Measurements from ENCODE around the gene FXYD3.
A peak's percentile ranks its signal among the peaks of the same experiment; 100 is the strongest.
"Not testable (repeated sequence)": the region's sequence is repeated elsewhere in the genome, so short reads cannot be mapped to it uniquely, and the experiment has no call there.

FXYD3 gene

GRCh38 chr19:35090160-35090505 lies 25.5 kb upstream of the FXYD3 start:
- Histone ChIP-seq H3K27me3 (ENCODE audit: control insufficient read depth, insufficient read depth, low read length) (peaks cover 10% of the 10 kb centered on the region), H3K9me3 (ENCODE audit: control insufficient read depth, low read length) (no peaks in the 10 kb centered on the region), H3K4me3 (ENCODE audit: low read length) (peak overlapping the region; percentile 51), H3K9ac (ENCODE audit: low read length) (peak overlapping the region; percentile 58), H3K36me3 (ENCODE audit: control insufficient read depth, insufficient read depth, low read length) (no peaks in the 10 kb centered on the region), H3K4me1 (ENCODE audit: control insufficient read depth, insufficient read depth, low read length) (peaks cover 50% of the 10 kb centered on the region)

DNA sequence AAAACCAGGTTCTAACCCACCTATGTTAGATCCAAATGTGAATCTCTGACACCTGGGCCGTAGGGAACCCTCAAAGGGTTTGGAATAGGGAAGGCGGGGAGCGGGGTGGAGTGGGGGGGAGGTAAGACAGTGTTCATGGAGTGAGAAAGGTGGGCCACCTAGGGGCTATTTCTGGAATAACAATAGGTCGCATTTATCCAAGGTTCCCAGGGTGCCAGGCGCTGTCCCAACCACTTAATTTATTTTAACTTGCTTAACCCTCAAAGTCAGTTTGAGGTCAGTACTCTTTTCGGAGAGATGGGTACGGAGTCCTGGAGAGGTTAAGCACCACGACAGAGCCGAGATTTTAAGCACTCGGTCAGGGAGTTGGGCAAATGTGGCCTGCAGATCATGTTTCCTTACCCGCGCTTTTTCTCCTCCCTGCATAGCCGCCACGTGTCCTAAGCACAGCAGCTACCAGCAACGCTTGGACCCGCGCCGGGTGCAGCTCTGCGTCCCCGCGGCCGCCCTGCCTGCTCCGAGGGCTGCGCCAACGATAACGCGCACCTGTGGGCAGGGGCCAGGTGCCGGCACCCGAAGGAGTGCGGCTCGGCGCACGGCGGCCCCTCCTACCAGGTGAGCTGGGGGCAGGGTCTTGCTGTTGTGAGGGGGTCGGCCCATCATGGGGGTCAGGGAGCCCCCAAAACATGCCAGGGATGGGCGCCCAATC lies 25.0 kb upstream of the FXYD3 start:
- Histone ChIP-seq H3K4me3 (ENCODE audit: low read length) (peak overlapping the region; percentile 51), H3K9me3 (ENCODE audit: control insufficient read depth, low read length) (no peaks in the 10 kb centered on the region), H3K4me1 (ENCODE audit: control insufficient read depth, insufficient read depth, low read length) (peaks cover 50% of the 10 kb centered on the region), H3K36me3 (ENCODE audit: control insufficient read depth, insufficient read depth, low read length) (no peaks in the 10 kb centered on the region), H3K27me3 (ENCODE audit: control insufficient read depth, insufficient read depth, low read length) (peaks cover 10% of the 10 kb centered on the region), H3K9ac (ENCODE audit: low read length) (peak overlapping the region; percentile 58)

DNA sequence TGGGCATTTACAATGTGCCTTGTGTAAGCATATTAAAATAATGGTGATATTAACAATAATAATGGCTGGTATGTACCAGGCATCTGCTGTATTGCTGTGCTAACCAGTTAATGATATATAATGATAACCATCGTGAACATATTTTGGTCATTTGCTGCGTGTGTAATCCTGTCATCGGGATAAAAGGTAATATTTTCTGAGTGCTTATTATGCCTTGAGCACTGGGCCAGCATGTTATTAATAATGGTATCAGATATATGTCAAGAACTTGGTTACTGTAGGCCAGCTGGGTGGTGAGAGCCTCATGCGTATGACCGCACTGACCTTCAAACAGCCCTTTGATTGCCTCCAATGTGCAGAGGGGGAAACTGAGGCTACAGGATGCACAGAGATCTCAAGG lies 22.2 kb upstream of the FXYD3 start:
- H3K9me3 ChIP-seq (ENCODE audit: control insufficient read depth, low read length), result no peaks in the 10 kb centered on the region
- H3K4me3 ChIP-seq (ENCODE audit: low read length), result no peak overlapping the region
- peaks cover 10% of the 10 kb centered on the region for H3K27me3 ChIP-seq (ENCODE audit: control insufficient read depth, insufficient read depth, low read length)
- H3K36me3 ChIP-seq (ENCODE audit: control insufficient read depth, insufficient read depth, low read length), result no peaks in the 10 kb centered on the region
- H3K9ac ChIP-seq (ENCODE audit: low read length), result no peak overlapping the region
- peaks cover 51% of the 10 kb centered on the region for H3K4me1 ChIP-seq (ENCODE audit: control insufficient read depth, insufficient read depth, low read length)

GRCh38 chr19:35093941-35094647 lies 21.5 kb upstream of the FXYD3 start:
- H3K4me3 ChIP-seq (ENCODE audit: low read length), result no peak overlapping the region
- H3K9ac ChIP-seq (ENCODE audit: low read length), result no peak overlapping the region
- H3K9me3 ChIP-seq (ENCODE audit: control insufficient read depth, low read length), result no peaks in the 10 kb centered on the region
- peaks cover 10% of the 10 kb centered on the region for H3K27me3 ChIP-seq (ENCODE audit: control insufficient read depth, insufficient read depth, low read length)
- H3K36me3 ChIP-seq (ENCODE audit: control insufficient read depth, insufficient read depth, low read length), result no peaks in the 10 kb centered on the region
- H3K4me1 ChIP-seq (ENCODE audit: control insufficient read depth, insufficient read depth, low read length), result peaks cover 57% of the 10 kb centered on the region

GRCh38 chr19:35094656-35095055 lies 21.0 kb upstream of the FXYD3 start:
- Histone ChIP-seq H3K4me3 (ENCODE audit: low read length) (no peak overlapping the region), H3K4me1 (ENCODE audit: control insufficient read depth, insufficient read depth, low read length) (peaks cover 52% of the 10 kb centered on the region), H3K27me3 (ENCODE audit: control insufficient read depth, insufficient read depth, low read length) (peaks cover 10% of the 10 kb centered on the region), H3K9me3 (ENCODE audit: control insufficient read depth, low read length) (no peaks in the 10 kb centered on the region), H3K36me3 (ENCODE audit: control insufficient read depth, insufficient read depth, low read length) (no peaks in the 10 kb centered on the region), H3K9ac (ENCODE audit: low read length) (no peak overlapping the region)

DNA sequence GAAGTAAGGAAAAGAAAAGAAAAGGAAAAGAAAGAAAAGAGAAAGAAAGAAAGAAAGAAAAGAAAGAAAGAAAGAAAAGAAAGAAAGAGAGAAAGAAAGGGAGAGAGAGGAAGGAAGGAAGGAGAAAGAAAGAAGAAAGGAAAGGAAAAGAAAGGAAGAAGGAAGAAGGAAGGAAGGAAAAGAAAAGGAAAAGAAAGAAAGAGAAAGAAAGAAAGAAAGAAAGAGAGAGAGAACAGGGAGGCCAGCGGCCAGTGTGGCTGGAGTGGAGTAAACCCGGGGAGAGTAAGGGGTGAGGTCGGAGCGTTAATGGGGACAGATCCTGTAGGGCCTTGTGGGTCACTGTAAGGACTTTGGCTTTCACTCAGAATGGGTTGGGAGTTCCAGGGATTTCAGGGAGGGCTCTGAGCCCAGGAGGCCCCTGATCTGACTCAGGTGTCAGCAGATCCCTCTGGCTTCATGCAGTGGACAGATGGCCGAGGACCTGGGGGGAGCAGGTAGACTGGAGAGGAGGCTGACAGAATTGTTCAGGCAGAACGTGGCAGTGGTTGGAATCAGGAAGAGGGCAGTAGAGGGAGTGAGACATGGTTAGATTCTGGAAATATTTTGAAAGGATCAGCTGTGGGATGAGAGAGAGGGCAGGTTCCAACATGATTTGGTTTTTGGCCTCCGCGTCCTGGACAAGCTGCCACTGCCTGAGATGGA lies 19.8 kb upstream of the FXYD3 start:
- Histone ChIP-seq H3K4me3 (ENCODE audit: low read length) (no peak overlapping the region), H3K36me3 (ENCODE audit: control insufficient read depth, insufficient read depth, low read length) (no peaks in the 10 kb centered on the region), H3K9me3 (ENCODE audit: control insufficient read depth, low read length) (no peaks in the 10 kb centered on the region), H3K4me1 (ENCODE audit: control insufficient read depth, insufficient read depth, low read length) (peaks cover 40% of the 10 kb centered on the region), H3K9ac (ENCODE audit: low read length) (no peak overlapping the region), H3K27me3 (ENCODE audit: control insufficient read depth, insufficient read depth, low read length) (peaks cover 2% of the 10 kb centered on the region)

DNA sequence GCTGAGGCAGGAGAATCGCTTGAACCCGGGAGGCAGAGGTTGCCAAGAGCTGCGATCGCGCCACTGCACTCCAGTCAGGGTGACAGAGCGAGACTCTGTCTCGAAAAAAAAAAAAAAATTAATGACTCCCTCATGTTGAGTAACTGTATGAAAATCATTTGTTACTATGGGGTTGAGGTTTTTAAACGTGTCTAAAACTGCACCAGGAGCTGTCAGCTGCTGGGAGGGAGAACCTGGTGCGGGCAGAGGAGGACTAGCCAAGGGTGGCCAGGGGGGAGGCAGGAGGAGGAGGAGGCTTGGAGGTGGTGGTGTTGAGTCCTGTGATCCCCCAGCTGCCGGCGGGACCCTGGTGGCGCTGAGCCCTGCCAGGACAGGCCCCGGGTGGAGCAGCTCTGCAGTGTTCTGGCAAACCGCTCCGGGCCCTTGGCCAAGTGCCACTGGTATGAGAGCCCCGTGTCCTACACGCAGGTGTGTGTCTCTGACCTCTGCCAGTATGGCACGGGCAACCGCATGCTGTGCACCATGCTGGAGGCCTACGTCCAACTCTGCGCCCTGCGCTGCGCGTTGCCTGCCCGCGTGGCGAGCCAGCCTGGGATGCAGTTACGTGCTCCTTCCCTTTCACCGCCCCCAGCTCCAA lies 17.1 kb upstream of the FXYD3 start:
- H3K9me3 ChIP-seq (ENCODE audit: control insufficient read depth, low read length), result no peaks in the 10 kb centered on the region
- no peaks in the 10 kb centered on the region for H3K27me3 ChIP-seq (ENCODE audit: control insufficient read depth, insufficient read depth, low read length)
- H3K9ac ChIP-seq (ENCODE audit: low read length), result no peak overlapping the region
- H3K4me1 ChIP-seq (ENCODE audit: control insufficient read depth, insufficient read depth, low read length), result peaks cover 17% of the 10 kb centered on the region
- no peaks in the 10 kb centered on the region for H3K36me3 ChIP-seq (ENCODE audit: control insufficient read depth, insufficient read depth, low read length)
- H3K4me3 ChIP-seq (ENCODE audit: low read length), result no peak overlapping the region

DNA sequence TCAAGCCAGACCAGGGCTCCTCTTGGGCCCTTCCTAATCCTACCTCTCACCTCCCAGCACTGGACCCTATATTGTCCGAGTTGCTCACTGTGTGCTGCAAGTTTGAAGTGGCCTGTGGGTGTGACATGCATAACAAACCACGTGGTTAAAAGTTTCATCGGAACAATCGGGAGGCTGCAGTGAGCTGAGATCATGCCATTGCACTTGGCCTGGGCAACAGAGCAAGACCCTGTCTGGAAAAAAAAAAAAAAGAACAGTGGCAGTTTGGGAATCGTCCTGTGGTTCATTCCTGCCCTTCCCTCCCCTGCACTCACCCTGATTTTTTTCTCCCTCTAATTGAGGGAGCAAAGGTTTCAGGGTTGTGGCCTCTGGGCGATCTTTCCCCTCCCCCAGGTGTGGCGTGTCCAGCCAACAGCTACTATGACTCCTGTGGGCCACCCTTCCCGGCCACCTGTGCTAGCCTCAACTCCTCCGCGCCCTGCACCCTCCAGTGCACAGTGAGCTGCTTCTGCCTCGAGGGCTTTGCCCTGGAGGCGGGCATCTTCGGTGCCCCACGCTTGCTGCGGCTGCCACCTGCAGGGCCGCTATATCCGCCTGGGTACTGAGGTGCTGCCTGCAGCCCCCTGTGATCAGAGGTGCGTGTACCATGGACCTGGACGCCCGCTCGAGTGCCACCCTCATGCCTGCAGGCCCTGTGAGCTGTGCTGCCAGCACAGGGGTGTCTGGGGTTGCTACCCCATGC lies 16.3 kb upstream of the FXYD3 start:
- H3K27me3 ChIP-seq (ENCODE audit: control insufficient read depth, insufficient read depth, low read length), result no peaks in the 10 kb centered on the region
- H3K36me3 ChIP-seq (ENCODE audit: control insufficient read depth, insufficient read depth, low read length), result no peaks in the 10 kb centered on the region
- H3K9ac ChIP-seq (ENCODE audit: low read length), result no peak overlapping the region
- no peaks in the 10 kb centered on the region for H3K9me3 ChIP-seq (ENCODE audit: control insufficient read depth, low read length)
- H3K4me1 ChIP-seq (ENCODE audit: control insufficient read depth, insufficient read depth, low read length), result peaks cover 12% of the 10 kb centered on the region
- no peak overlapping the region for H3K4me3 ChIP-seq (ENCODE audit: low read length)

DNA sequence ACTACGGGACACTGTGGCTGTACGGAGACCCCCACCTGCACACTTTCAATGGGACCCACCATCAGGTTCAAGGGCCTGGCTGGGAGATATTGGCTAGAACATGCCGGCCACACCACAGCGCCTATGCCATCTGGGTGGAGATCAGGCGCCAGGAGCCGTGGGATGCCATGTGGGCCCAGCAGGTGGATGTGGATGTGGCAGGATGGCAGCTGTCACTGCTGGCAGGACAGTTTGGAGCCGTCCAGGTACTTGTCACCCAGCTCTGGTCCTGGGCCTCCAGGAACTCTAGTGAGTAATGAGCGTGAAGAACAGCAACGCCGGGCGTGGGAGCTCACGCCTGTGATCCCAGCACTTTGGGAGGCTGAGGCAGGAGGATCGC lies 15.7 kb upstream of the FXYD3 start:
- no peaks in the 10 kb centered on the region for H3K9me3 ChIP-seq (ENCODE audit: control insufficient read depth, low read length)
- H3K4me1 ChIP-seq (ENCODE audit: control insufficient read depth, insufficient read depth, low read length), result peaks cover 7% of the 10 kb centered on the region
- no peaks in the 10 kb centered on the region for H3K36me3 ChIP-seq (ENCODE audit: control insufficient read depth, insufficient read depth, low read length)
- no peak overlapping the region for H3K9ac ChIP-seq (ENCODE audit: low read length)
- H3K4me3 ChIP-seq (ENCODE audit: low read length), result no peak overlapping the region
- H3K27me3 ChIP-seq (ENCODE audit: control insufficient read depth, insufficient read depth, low read length), result no peaks in the 10 kb centered on the region

GRCh38 chr19:35100588-35101533 lies 14.8 kb upstream of the FXYD3 start:
- no peaks in the 10 kb centered on the region for H3K9me3 ChIP-seq (ENCODE audit: control insufficient read depth, low read length)
- peaks cover 7% of the 10 kb centered on the region for H3K4me1 ChIP-seq (ENCODE audit: control insufficient read depth, insufficient read depth, low read length)
- H3K4me3 ChIP-seq (ENCODE audit: low read length), result no peak overlapping the region
- H3K27me3 ChIP-seq (ENCODE audit: control insufficient read depth, insufficient read depth, low read length), result no peaks in the 10 kb centered on the region
- no peaks in the 10 kb centered on the region for H3K36me3 ChIP-seq (ENCODE audit: control insufficient read depth, insufficient read depth, low read length)
- H3K9ac ChIP-seq (ENCODE audit: low read length), result no peak overlapping the region

DNA sequence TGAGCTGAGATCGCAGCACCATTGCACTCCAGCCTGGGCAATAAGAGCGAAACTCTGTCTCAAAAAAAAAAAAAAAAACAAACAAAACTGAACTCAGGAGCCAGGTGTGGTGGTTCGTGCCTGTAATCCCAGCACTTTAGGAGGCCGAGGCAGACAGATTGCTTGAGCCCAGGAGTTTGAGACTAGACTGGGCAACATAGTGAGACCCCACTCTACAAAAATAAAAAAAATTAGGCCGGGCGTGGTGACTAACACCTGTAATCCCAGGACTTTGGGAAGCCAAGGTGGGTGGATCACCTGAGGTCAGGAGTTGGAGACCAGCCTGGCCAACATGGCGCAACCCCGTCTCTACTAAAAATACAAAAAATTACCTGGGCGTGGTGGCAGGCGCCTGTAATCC lies 13.7 kb upstream of the FXYD3 start:
- H3K4me1 ChIP-seq (ENCODE audit: control insufficient read depth, insufficient read depth, low read length); H3K36me3 ChIP-seq (ENCODE audit: control insufficient read depth, insufficient read depth, low read length); H3K4me3 ChIP-seq (ENCODE audit: low read length); H3K9ac ChIP-seq (ENCODE audit: low read length); H3K9me3 ChIP-seq (ENCODE audit: control insufficient read depth, low read length); H3K27me3 ChIP-seq (ENCODE audit: control insufficient read depth, insufficient read depth, low read length): not testable (repeated sequence)
